ENCODE results near the gene ZSWIM6.

Gene ZSWIM6

GRCh38 chr5:61523073-61523472 lies 191.0 kb downstream of the ZSWIM6 start:
- no peak for TF ChIP-seq JUND (IDR thresholded peaks at IDR 0.05; ENCODE audit: low read depth)
- no peak for DNase-seq (ENCODE audit: low read depth in 1 of 2, low spot score in 1 of 2)
- in situ Hi-C loops (cut with HindIII; ENCODE audit: low pct_unique_long_range_greater_than_20kb, low sequenced_read_pairs) = no loop called here

GRCh38 chr5:61523997-61524396 lies 191.9 kb downstream of the ZSWIM6 start:
- in situ Hi-C loops (cut with HindIII; ENCODE audit: low pct_unique_long_range_greater_than_20kb, low sequenced_read_pairs) = no loop called here
- DNase-seq (ENCODE audit: low read depth in 1 of 2, low spot score in 1 of 2) = no peak
- TF ChIP-seq JUND (IDR thresholded peaks at IDR 0.05; ENCODE audit: low read depth) = no peak

DNA sequence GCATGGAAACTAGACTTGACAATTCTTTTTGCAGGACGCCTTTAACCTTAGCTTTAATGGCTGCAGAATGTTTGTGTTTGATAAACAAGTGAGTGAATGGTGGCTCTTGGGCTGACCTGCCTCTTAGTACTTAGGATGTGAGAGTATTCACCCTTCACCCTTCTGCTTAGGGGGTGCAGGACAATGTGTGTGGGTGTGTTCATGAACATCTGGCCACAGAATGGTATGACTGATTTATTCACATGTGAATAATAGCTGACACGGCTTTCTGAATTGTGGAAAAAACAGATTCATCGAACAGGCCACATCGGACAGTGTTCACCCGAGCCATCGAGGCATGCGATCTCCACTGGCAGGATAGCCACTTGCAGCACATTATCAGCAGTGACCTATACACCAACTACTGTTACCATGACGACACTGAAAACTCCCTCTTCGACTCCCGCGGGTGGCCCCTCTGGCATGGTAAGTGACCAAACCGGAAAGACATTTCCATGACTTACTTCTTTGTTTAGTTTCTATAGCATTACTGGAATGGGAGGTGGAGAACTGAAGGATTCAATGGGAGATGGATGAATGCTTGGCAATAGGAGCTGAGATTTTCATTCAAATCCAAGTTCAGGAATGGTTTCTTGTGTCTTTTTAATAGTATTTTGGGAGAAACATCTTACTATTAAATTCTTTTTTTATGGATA lies 193.6 kb downstream of the ZSWIM6 start:
- TF ChIP-seq JUND (IDR thresholded peaks at IDR 0.05; ENCODE audit: low read depth) = no peak
- in situ Hi-C loops (cut with HindIII; ENCODE audit: low pct_unique_long_range_greater_than_20kb, low sequenced_read_pairs) = no loop called here
- DNase-seq (ENCODE audit: low read depth in 1 of 2, low spot score in 1 of 2) = peak; percentile 10 to 69

- DNase-seq (ENCODE audit: low read depth in 1 of 2, low spot score in 1 of 2) = no peak
- no peak for TF ChIP-seq JUND (IDR thresholded peaks at IDR 0.05; ENCODE audit: low read depth)
- in situ Hi-C loops (cut with HindIII; ENCODE audit: low pct_unique_long_range_greater_than_20kb, low sequenced_read_pairs) = no loop called here
Measured at GRCh38 chr5:61526207-61526519, 194.1 kb downstream of the ZSWIM6 start.

- TF ChIP-seq JUND (IDR thresholded peaks at IDR 0.05; ENCODE audit: low read depth) = no peak
- in situ Hi-C loops (cut with HindIII; ENCODE audit: low pct_unique_long_range_greater_than_20kb, low sequenced_read_pairs) = no loop called here
- no peak for DNase-seq (ENCODE audit: low read depth in 1 of 2, low spot score in 1 of 2)
Measured at GRCh38 chr5:61532983-61533382, 200.9 kb downstream of the ZSWIM6 start.

GRCh38 chr5:61534481-61535267 lies 202.6 kb downstream of the ZSWIM6 start:
- no peak for DNase-seq (ENCODE audit: low read depth in 1 of 2, low spot score in 1 of 2)
- TF ChIP-seq JUND (IDR thresholded peaks at IDR 0.05; ENCODE audit: low read depth) = no peak
- in situ Hi-C loops (cut with HindIII; ENCODE audit: low pct_unique_long_range_greater_than_20kb, low sequenced_read_pairs) = no loop called here

DNA sequence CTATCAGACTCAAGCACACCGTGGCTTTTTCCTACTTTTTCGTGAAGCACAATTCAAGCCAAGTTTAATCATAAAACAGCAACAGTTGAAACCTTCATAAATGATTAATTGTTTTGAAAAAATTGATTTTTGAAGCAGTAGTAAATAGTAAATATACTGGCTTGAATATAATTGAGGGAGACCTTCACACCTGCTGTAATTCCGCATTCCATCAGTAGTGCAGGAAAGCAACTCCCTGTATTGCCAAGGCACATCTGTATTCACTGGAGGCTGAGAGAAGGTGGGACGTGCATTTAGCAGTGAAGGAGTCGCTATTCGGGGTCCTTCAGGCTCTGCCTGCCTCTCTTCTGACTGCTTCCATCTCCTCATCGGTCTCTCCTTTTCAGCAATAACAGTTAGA lies 203.8 kb downstream of the ZSWIM6 start:
- in situ Hi-C loops (cut with HindIII; ENCODE audit: low pct_unique_long_range_greater_than_20kb, low sequenced_read_pairs) = no loop called here
- no peak for DNase-seq (ENCODE audit: low read depth in 1 of 2, low spot score in 1 of 2)
- TF ChIP-seq JUND (IDR thresholded peaks at IDR 0.05; ENCODE audit: low read depth) = no peak

DNA sequence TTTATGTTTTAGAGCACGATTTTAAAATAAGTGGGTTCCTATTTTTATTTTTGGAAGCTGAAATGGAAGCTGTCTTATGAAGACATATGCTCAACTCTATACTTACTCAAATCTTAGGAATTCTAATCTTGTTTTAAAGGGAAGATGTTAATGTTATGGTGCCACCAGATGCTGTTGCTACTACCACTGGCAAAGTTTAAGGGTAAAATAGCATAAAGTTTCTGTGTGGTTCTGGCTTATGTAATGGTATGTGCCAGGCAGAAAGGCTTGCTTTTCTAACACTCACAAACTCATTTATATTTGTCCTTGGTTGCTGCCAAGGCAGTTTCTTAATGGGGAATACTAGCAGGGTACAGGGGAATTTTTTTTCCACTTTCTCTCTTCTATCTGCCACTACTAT lies 204.9 kb downstream of the ZSWIM6 start:
- TF ChIP-seq JUND (IDR thresholded peaks at IDR 0.05; ENCODE audit: low read depth) = no peak
- in situ Hi-C loops (cut with HindIII; ENCODE audit: low pct_unique_long_range_greater_than_20kb, low sequenced_read_pairs) = no loop called here
- no peak for DNase-seq (ENCODE audit: low read depth in 1 of 2, low spot score in 1 of 2)

- no peak for TF ChIP-seq JUND (IDR thresholded peaks at IDR 0.05; ENCODE audit: low read depth)
- in situ Hi-C loops (cut with HindIII; ENCODE audit: low pct_unique_long_range_greater_than_20kb, low sequenced_read_pairs) = no loop called here
- DNase-seq (ENCODE audit: low read depth in 1 of 2, low spot score in 1 of 2) = peak in 1 of 2 experiments; percentile 29
Measured at GRCh38 chr5:61538722-61539501, 206.9 kb downstream of the ZSWIM6 start.

DNA sequence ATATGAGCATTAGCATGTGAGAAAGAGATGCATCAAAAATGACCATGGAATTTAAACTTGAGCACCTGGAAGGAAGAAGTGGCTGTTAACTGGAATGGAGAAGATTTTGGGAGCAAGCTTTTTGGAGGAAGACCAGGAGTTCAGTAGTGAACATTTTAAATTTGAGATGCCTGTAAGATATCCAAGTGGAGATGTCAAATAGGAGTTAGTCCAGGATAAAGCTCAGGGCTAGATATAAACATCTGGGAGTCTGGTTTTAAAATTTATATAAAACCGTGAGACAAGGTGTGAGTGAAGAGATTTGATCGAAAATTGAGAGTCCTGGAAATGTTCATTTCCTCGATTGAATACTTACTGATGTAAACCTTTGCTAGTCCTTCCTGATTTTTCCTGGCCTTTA lies 217.5 kb downstream of the ZSWIM6 start:
- TF ChIP-seq JUND (IDR thresholded peaks at IDR 0.05; ENCODE audit: low read depth) = no peak
- in situ Hi-C loops (cut with HindIII; ENCODE audit: low pct_unique_long_range_greater_than_20kb, low sequenced_read_pairs) = no loop called here
- no peak for DNase-seq (ENCODE audit: low read depth in 1 of 2, low spot score in 1 of 2)

- no peak for DNase-seq (ENCODE audit: low read depth in 1 of 2, low spot score in 1 of 2)
- in situ Hi-C loops (cut with HindIII; ENCODE audit: low pct_unique_long_range_greater_than_20kb, low sequenced_read_pairs) = no loop called here
- TF ChIP-seq JUND (IDR thresholded peaks at IDR 0.05; ENCODE audit: low read depth) = no peak
Measured at GRCh38 chr5:61551637-61552313, 219.7 kb downstream of the ZSWIM6 start.

GRCh38 chr5:61559146-61559545 lies 227.1 kb downstream of the ZSWIM6 start:
- no peak for TF ChIP-seq JUND (IDR thresholded peaks at IDR 0.05; ENCODE audit: low read depth)
- in situ Hi-C loops (cut with HindIII; ENCODE audit: low pct_unique_long_range_greater_than_20kb, low sequenced_read_pairs) = no loop called here
- DNase-seq (ENCODE audit: low read depth in 1 of 2, low spot score in 1 of 2) = no peak
